NT2/D1 (cell line): Measurements from ENCODE around the gene CDH4.

Source experiments
- SUZ12 ChIP-seq: IDR thresholded peaks from 2 replicates; pipeline ENCODE4 v1.6.1; 2011; ENCODE audit not compliant: insufficient read length, insufficient read depth; ENCODE audit errors: extremely low read depth
- YY1 ChIP-seq: IDR thresholded peaks from 2 replicates; pipeline ENCODE4 v1.6.1; 2011; ENCODE audit not compliant: insufficient read length, insufficient read depth
- ZNF274 ChIP-seq: IDR thresholded peaks from 2 replicates; pipeline ENCODE4 v1.6.1; 2011; ENCODE audit warnings: mild to moderate bottlenecking, low read depth, low read length

DNA sequence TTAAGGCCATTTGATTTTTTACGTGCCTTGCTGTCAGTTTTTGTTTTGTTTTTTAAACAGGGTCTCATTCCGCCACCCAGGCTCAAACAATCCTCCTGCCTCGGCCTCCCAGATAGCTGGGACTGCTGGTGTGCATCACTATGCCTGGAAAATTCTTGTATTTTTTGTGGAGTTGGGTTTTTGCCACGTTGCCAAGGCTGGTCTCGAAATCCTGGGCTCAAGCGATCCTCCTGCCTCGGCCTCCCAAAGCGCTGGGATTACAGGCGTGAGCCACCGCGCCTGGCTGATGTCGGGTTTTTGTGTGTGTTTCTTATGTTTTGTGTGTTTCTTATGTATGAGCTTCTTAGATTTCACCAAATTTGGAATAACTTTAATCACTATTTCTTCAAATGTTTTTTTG is 708.8 kb downstream of the CDH4 start:
- TF ChIP-seq ZNF274: no peak
- no peak for TF ChIP-seq YY1
- TF ChIP-seq SUZ12: no peak
